Measurements from ENCODE around the gene EI24. TPM values are rescaled to one million over a fixed set of nuclear protein-coding genes. Genes with fewer than 3 reads are reported as not detected.

Gene EI24
- total and polyA plus RNA-seq, 9 of the 15 experiments (the other 6 are each of a cell fraction or from before 2014, with no cell fraction given) = 50.4 to 260 (median 168) TPM

GRCh38 chr11:125592305-125593113 lies 23.2 kb downstream of the EI24 start, which contains the start of gene STT3A (continued):
- peak; percentile 90 for TF ChIP-seq CHD2 (IDR thresholded peaks at IDR 0.05; ENCODE audit: low read depth, low read length)
- TF ChIP-seq ZNF431 (CRISPR knock-in tag; IDR thresholded peaks at IDR 0.05) = no peak; the same call in 1 of the 2 replicates
- TF ChIP-seq PHF20 (IDR thresholded peaks at IDR 0.05; ENCODE audit: partially characterized antibody) = peak; percentile 81
- no peak for TF ChIP-seq KHSRP (IDR thresholded peaks at IDR 0.05)
- no peak; the same call in 1 of the 2 replicates for TF ChIP-seq SAFB (IDR thresholded peaks at IDR 0.05; ENCODE audit: borderline replicate concordance, low read depth, low read length)
- no peak for TF ChIP-seq ZNF449 (CRISPR knock-in tag; IDR thresholded peaks at IDR 0.05)
- TF ChIP-seq KAT7 (CRISPR knock-in tag; IDR thresholded peaks at IDR 0.05; ENCODE audit: borderline replicate concordance) = no peak
- no peak for TF ChIP-seq FOXO4 (CRISPR knock-in tag; IDR thresholded peaks at IDR 0.05)
- no peak for TF ChIP-seq IRF2 (CRISPR knock-in tag; IDR thresholded peaks at IDR 0.05)
- peak; percentile 97 for TF ChIP-seq CREM (IDR thresholded peaks at IDR 0.05; ENCODE audit: low read depth)
- TF ChIP-seq SMAD3 (CRISPR knock-in tag; conservative IDR thresholded peaks at IDR 0.05) = 0 out of 2 replicates have a peak, but pooled peaks have one; percentile 16
- no peak for TF ChIP-seq SRSF7 (optimal IDR thresholded peaks at IDR 0.05; ENCODE audit: low read depth, low read length)
- no peak for TF ChIP-seq FOXJ3 (CRISPR knock-in tag; IDR thresholded peaks at IDR 0.05)
- peak; percentile 67 for TF ChIP-seq REST (IDR thresholded peaks at IDR 0.05; ENCODE audit: borderline replicate concordance)
- no peak for TF ChIP-seq REST (CRISPR knock-in tag; IDR thresholded peaks at IDR 0.05; ENCODE audit: low read depth)
- no peak for TF ChIP-seq NFXL1 (CRISPR knock-in tag; IDR thresholded peaks at IDR 0.05)
- no peak for TF ChIP-seq ZNF436 (CRISPR knock-in tag; IDR thresholded peaks at IDR 0.05)
- TF ChIP-seq PHF8 (IDR thresholded peaks at IDR 0.05; ENCODE audit: borderline replicate concordance, low read length) = peak; percentile 71; the same call in 1 of the 2 replicates
